ENCODE measurements around the gene SEPTIN1. TPM values are rescaled to one million over a fixed set of nuclear protein-coding genes. Genes with fewer than 3 reads are reported as not detected.
A peak's percentile ranks its signal among the peaks of the same experiment; 100 is the strongest.
"Not testable (repeated sequence)": the region's sequence is repeated elsewhere in the genome, so short reads cannot be mapped to it uniquely, and the experiment has no call there.

The SEPTIN1 gene
- polyA plus RNA-seq, 1 donor, result 3.3 TPM

DNA sequence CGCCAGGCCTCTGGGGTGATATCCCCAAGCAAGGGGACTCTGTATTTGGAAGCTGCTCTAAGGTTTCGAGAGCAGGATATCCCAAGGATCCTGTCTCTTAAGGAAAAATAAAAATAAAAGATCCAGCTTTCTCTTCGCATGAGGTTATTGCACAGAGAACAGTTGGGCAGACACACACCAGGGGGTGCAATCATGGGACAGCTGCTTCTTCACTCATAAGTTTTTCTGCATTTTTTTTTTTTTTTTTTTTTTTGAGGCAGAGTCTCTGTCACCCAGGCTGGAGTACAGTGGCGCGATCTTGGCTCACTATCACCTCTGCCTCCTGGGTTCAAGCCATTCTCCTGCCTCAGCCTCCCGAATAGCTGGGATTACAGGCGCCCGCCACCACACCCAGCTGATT lies 40.4 kb downstream of the SEPTIN1 start:
- not testable (repeated sequence) for DNase-seq (ENCODE audit: low read depth)

- DNase-seq (ENCODE audit: low read depth), result no peak
Observed at GRCh38 chr16:30340621-30341020, 41.7 kb downstream of the SEPTIN1 start.

DNA sequence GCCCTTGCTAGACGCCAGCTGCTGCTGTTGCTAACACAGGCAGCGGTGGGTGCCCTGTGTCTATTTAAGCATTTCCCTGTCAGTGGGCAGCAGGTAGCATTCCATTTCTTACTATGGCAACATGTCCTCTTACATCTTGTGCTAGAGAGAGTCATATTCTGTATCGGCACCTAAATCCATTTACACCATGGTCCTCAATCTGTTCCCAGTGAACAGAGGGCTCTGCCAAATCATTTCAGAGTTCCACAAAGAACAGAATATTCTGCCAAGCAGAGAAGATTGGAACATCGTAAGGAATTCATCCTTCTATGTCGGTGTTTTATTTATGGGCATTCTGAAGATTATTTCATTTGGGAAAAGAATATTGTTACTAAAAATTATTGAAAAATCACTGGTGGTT lies 43.6 kb downstream of the SEPTIN1 start:
- DNase-seq (ENCODE audit: low read depth), result not testable (repeated sequence)

GRCh38 chr16:30337964-30338357 lies 44.4 kb downstream of the SEPTIN1 start:
- not testable (repeated sequence) for DNase-seq (ENCODE audit: low read depth)

GRCh38 chr16:30335598-30336474 lies 46.5 kb downstream of the SEPTIN1 start:
- no peak for DNase-seq (ENCODE audit: low read depth)

- DNase-seq (ENCODE audit: low read depth), result not testable (repeated sequence)
Observed at GRCh38 chr16:30335028-30335597, 47.2 kb downstream of the SEPTIN1 start.

- peak; percentile 35 for DNase-seq (ENCODE audit: low read depth)
Observed at GRCh38 chr16:30334473-30334989, 47.8 kb downstream of the SEPTIN1 start.

Other genes with a start within 250 kb of the SEPTIN1 start
- gene CORO1A, start 199.0 kb downstream of the SEPTIN1 start, polyA plus RNA-seq (ENCODE audit: insufficient read length), result 13.1 TPM
- gene BOLA2B, start 188.9 kb downstream of the SEPTIN1 start, polyA plus RNA-seq (ENCODE audit: insufficient read length), result 23.9 TPM
- gene SLX1A, start 188.7 kb downstream of the SEPTIN1 start, polyA plus RNA-seq (ENCODE audit: insufficient read length), result 19.1 TPM
- gene SULT1A3, start 183.3 kb downstream of the SEPTIN1 start, polyA plus RNA-seq (ENCODE audit: insufficient read length), result 1.8 TPM
- gene NPIPB13, start 134.1 kb downstream of the SEPTIN1 start, polyA plus RNA-seq (ENCODE audit: insufficient read length), result 6.9 TPM
- 33.0 TPM for gene CD2BP2, start 27.3 kb downstream of the SEPTIN1 start, polyA plus RNA-seq (ENCODE audit: insufficient read length)
- 32.3 TPM for gene TBC1D10B, start 12.1 kb downstream of the SEPTIN1 start, polyA plus RNA-seq (ENCODE audit: insufficient read length)
- 9,236 TPM for gene MYL11, start 7.8 kb downstream of the SEPTIN1 start, polyA plus RNA-seq (ENCODE audit: insufficient read length)
- gene ZNF48, start 12.9 kb upstream of the SEPTIN1 start, polyA plus RNA-seq (ENCODE audit: insufficient read length), result 5.3 TPM
- gene ZNF771, start 25.0 kb upstream of the SEPTIN1 start, polyA plus RNA-seq (ENCODE audit: insufficient read length), result 6.1 TPM
- 23.6 TPM for gene DCTPP1, start 47.5 kb upstream of the SEPTIN1 start, polyA plus RNA-seq (ENCODE audit: insufficient read length)
- gene SEPHS2, start 63.3 kb upstream of the SEPTIN1 start, polyA plus RNA-seq (ENCODE audit: insufficient read length), result 13.8 TPM
- gene ITGAL, start 90.2 kb upstream of the SEPTIN1 start, polyA plus RNA-seq (ENCODE audit: insufficient read length), result 2.5 TPM
- gene ZNF768, start 144.0 kb upstream of the SEPTIN1 start, polyA plus RNA-seq (ENCODE audit: insufficient read length), result 27.9 TPM
- gene ZNF747, start 152.3 kb upstream of the SEPTIN1 start, polyA plus RNA-seq (ENCODE audit: insufficient read length), result 6.5 TPM
- gene ZNF764, start 175.8 kb upstream of the SEPTIN1 start, polyA plus RNA-seq (ENCODE audit: insufficient read length), result 6.2 TPM
- 9.7 TPM for gene ZNF688, start 189.2 kb upstream of the SEPTIN1 start, polyA plus RNA-seq (ENCODE audit: insufficient read length)
- 13.1 TPM for gene ZNF785, start 203.1 kb upstream of the SEPTIN1 start, polyA plus RNA-seq (ENCODE audit: insufficient read length)
- 6.6 TPM for gene ZNF689, start 227.8 kb upstream of the SEPTIN1 start, polyA plus RNA-seq (ENCODE audit: insufficient read length)